Measurements from ENCODE around the gene MAML3.

- TF ChIP-seq, protein P1, sequence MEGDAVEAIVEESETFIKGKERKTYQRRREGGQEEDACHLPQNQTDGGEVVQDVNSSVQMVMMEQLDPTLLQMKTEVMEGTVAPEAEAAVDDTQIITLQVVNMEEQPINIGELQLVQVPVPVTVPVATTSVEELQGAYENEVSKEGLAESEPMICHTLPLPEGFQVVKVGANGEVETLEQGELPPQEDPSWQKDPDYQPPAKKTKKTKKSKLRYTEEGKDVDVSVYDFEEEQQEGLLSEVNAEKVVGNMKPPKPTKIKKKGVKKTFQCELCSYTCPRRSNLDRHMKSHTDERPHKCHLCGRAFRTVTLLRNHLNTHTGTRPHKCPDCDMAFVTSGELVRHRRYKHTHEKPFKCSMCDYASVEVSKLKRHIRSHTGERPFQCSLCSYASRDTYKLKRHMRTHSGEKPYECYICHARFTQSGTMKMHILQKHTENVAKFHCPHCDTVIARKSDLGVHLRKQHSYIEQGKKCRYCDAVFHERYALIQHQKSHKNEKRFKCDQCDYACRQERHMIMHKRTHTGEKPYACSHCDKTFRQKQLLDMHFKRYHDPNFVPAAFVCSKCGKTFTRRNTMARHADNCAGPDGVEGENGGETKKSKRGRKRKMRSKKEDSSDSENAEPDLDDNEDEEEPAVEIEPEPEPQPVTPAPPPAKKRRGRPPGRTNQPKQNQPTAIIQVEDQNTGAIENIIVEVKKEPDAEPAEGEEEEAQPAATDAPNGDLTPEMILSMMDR (IDR thresholded peaks at IDR 0.05): no peak
- TF ChIP-seq POLR2AphosphoS5 (IDR thresholded peaks at IDR 0.05): peak; percentile 89 to 94 (median 90)
- peak in 2 of 4 donors; percentile 36 to 57 for TF ChIP-seq POLR2A (IDR thresholded peaks at IDR 0.05)
These were observed at the start of gene MAML3 for GRCh38 chr4:140153718-140154571.
